Activated naive CD4-positive, alpha-beta T cell treated with anti-CD3 and anti-CD28 coated beads for 36 hours (primary cell): ENCODE data around the gene CSF3R. TPM values are rescaled to one million over a fixed set of nuclear protein-coding genes. Genes with fewer than 3 reads are reported as not detected.

Source experiments
- CTCF ChIA-PET: fragments of 350-600 bp; sonication (Branson Sonifier 250); formaldehyde crosslinking; loops from one replicate; lab custom pipeline; 2021; ENCODE audit warnings: antibody characterized with exemption; lab: Charles Lee
- DNase-seq: peaks from one replicate; pipeline ENCODE4 v3.0.0-alpha.2; 2020
- H3K27ac Mint-ChIP-seq: one replicate; pipeline ENCODE4 v1.8.0; 2021; ENCODE audit warnings: mild to moderate bottlenecking, mixed read lengths
- H3K27me3 Mint-ChIP-seq: one replicate; pipeline ENCODE4 v1.8.0; 2021; ENCODE audit warnings: low read depth, mixed read lengths
- H3K36me3 Mint-ChIP-seq: one replicate; pipeline ENCODE4 v1.8.0; 2021; ENCODE audit warnings: low read depth, mixed read lengths
- H3K4me1 Mint-ChIP-seq: one replicate; pipeline ENCODE4 v1.8.0; 2021; ENCODE audit warnings: low read depth, mixed read lengths
- H3K4me3 Mint-ChIP-seq: one replicate; pipeline ENCODE4 v1.8.0; 2021; ENCODE audit warnings: mild to moderate bottlenecking, moderate library complexity, mixed read lengths
- H3K9me3 Mint-ChIP-seq: one replicate; pipeline ENCODE4 v1.8.0; 2021; ENCODE audit warnings: mixed read lengths
- intact Hi-C: fragments of 100-400 bp; cut with micrococcal nuclease; formaldehyde crosslinking; loops from one replicate; pipeline ENCODE4 v1.15.1; 2023
- total RNA-seq, 2 experiments: library from RNA; stranded (reverse); gene quantifications; one replicate each; pipeline ENCODE4 v1.2.3, GENCODE V29; 2021

CSF3R gene
- total RNA-seq: under 1 TPM; 0.19 to 0.25 TPM

GRCh38 chr1:36482724-36483388 is at the start of gene CSF3R:
CSF3R (minus strand) TSS chr1:36482913; CDS start chr1:36479496, 3,417 bp downstream.
- H3K27ac Mint-ChIP-seq: peak within 1 kb of the TSS; percentile 15
- CTCF ChIA-PET: interaction anchor here (0.5 to 0.7 kb wide), 2 partner anchors 123 to 949 kb away, joined by 3 to 5 read pairs; no protein-coding TSS in a partner anchor
- H3K36me3 Mint-ChIP-seq: no peaks in the 10 kb centered on the region
- peaks cover 12% of the 10 kb centered on the region for H3K4me1 Mint-ChIP-seq
- H3K27me3 Mint-ChIP-seq: no peaks in the 10 kb centered on the region
- intact Hi-C loops: no loop called here
- no peaks in the 10 kb centered on the region for H3K9me3 Mint-ChIP-seq
- DNase-seq: no peak
- peak within 1 kb of the TSS; percentile 60 for H3K4me3 Mint-ChIP-seq

GRCh38 chr1:36531833-36532232 is 49.1 kb upstream of the CSF3R start:
- Mint-ChIP-seq H3K4me1 (no peaks in the 10 kb centered on the region), H3K9me3 (no peaks in the 10 kb centered on the region), H3K4me3 (no peak overlapping the region), H3K36me3 (no peaks in the 10 kb centered on the region), H3K27me3 (peaks cover 2% of the 10 kb centered on the region), H3K27ac (no peak overlapping the region)
- CTCF ChIA-PET: interaction anchor here (2.5 kb wide), 1 partner anchor 15 kb away, joined by 10 read pairs; no protein-coding TSS in a partner anchor
- intact Hi-C loops: no loop called here
- DNase-seq: no peak

- CTCF ChIA-PET: interaction anchor here (2.5 kb wide), 1 partner anchor 14 kb away, joined by 10 read pairs; no protein-coding TSS in a partner anchor
- H3K27me3 Mint-ChIP-seq: peaks cover 2% of the 10 kb centered on the region
- no peaks in the 10 kb centered on the region for H3K9me3 Mint-ChIP-seq
These were observed 48.1 kb upstream of the CSF3R start for GRCh38 chr1:36530791-36531190.

GRCh38 chr1:36530261-36530660 is 47.5 kb upstream of the CSF3R start:
- H3K4me1 Mint-ChIP-seq: no peaks in the 10 kb centered on the region
- H3K4me3 Mint-ChIP-seq: no peak overlapping the region
- intact Hi-C loops: no loop called here
- no peak overlapping the region for H3K27ac Mint-ChIP-seq
- CTCF ChIA-PET: no interaction called here
- no peaks in the 10 kb centered on the region for H3K9me3 Mint-ChIP-seq
- H3K36me3 Mint-ChIP-seq: no peaks in the 10 kb centered on the region
- peaks cover 2% of the 10 kb centered on the region for H3K27me3 Mint-ChIP-seq
- no peak for DNase-seq

More at GRCh38 chr1:36530791-36531190, 48.1 kb upstream of the CSF3R start:
- Mint-ChIP-seq H3K4me1 (no peaks in the 10 kb centered on the region), H3K36me3 (no peaks in the 10 kb centered on the region), H3K27ac (no peak overlapping the region), H3K4me3 (no peak overlapping the region)
- DNase-seq: no peak
- intact Hi-C loops: no loop called here

GRCh38 chr1:36529769-36530260 is 47.1 kb upstream of the CSF3R start:
- no peak overlapping the region for H3K4me3 Mint-ChIP-seq
- no peaks in the 10 kb centered on the region for H3K36me3 Mint-ChIP-seq
- no peaks in the 10 kb centered on the region for H3K4me1 Mint-ChIP-seq
- DNase-seq: no peak
- H3K27me3 Mint-ChIP-seq: peaks cover 2% of the 10 kb centered on the region
- H3K9me3 Mint-ChIP-seq: no peaks in the 10 kb centered on the region
- H3K27ac Mint-ChIP-seq: no peak overlapping the region
- CTCF ChIA-PET: no interaction called here
- intact Hi-C loops: no loop called here

GRCh38 chr1:36528361-36529349 is 45.9 kb upstream of the CSF3R start:
- DNase-seq: no peak
- CTCF ChIA-PET: interaction anchor here (1.1 kb wide), 1 partner anchor 11 kb away, joined by 3 read pairs; no protein-coding TSS in a partner anchor
- H3K4me1 Mint-ChIP-seq: peaks cover under 1% of the 10 kb centered on the region
- H3K27me3 Mint-ChIP-seq: peaks cover 2% of the 10 kb centered on the region
- no peak overlapping the region for H3K27ac Mint-ChIP-seq
- no peaks in the 10 kb centered on the region for H3K9me3 Mint-ChIP-seq
- no peak overlapping the region for H3K4me3 Mint-ChIP-seq
- intact Hi-C loops: no loop called here
- no peaks in the 10 kb centered on the region for H3K36me3 Mint-ChIP-seq

- no peaks in the 10 kb centered on the region for H3K36me3 Mint-ChIP-seq
- no peak overlapping the region for H3K27ac Mint-ChIP-seq
- intact Hi-C loops: no loop called here
- H3K27me3 Mint-ChIP-seq: peaks cover 2% of the 10 kb centered on the region
- H3K9me3 Mint-ChIP-seq: no peaks in the 10 kb centered on the region
- CTCF ChIA-PET: interaction anchor here (0.6 to 0.7 kb wide), 2 partner anchors 8 to 1314 kb away, joined by 3 to 5 read pairs; no protein-coding TSS in a partner anchor
- no peak for DNase-seq
- H3K4me1 Mint-ChIP-seq: peaks cover 2% of the 10 kb centered on the region
- H3K4me3 Mint-ChIP-seq: no peak overlapping the region
These were observed 42.5 kb upstream of the CSF3R start for GRCh38 chr1:36525166-36525565.

GRCh38 chr1:36524359-36525062 is 41.8 kb upstream of the CSF3R start:
- no peaks in the 10 kb centered on the region for H3K36me3 Mint-ChIP-seq
- peaks cover 2% of the 10 kb centered on the region for H3K4me1 Mint-ChIP-seq
- H3K4me3 Mint-ChIP-seq: no peak overlapping the region
- CTCF ChIA-PET: interaction anchor here (1.0 kb wide), 1 partner anchor 28 kb away, joined by 3 read pairs; no protein-coding TSS in a partner anchor
- no peak for DNase-seq
- H3K27me3 Mint-ChIP-seq: no peaks in the 10 kb centered on the region
- intact Hi-C loops: no loop called here
- no peaks in the 10 kb centered on the region for H3K9me3 Mint-ChIP-seq
- no peak overlapping the region for H3K27ac Mint-ChIP-seq

GRCh38 chr1:36523850-36524249 is 41.1 kb upstream of the CSF3R start:
- CTCF ChIA-PET: interaction anchor here (1.0 kb wide), 1 partner anchor 29 kb away, joined by 3 read pairs; no protein-coding TSS in a partner anchor
- no peaks in the 10 kb centered on the region for H3K27me3 Mint-ChIP-seq
- no peaks in the 10 kb centered on the region for H3K36me3 Mint-ChIP-seq
- no peaks in the 10 kb centered on the region for H3K9me3 Mint-ChIP-seq
- intact Hi-C loops: no loop called here
- DNase-seq: no peak
- H3K4me3 Mint-ChIP-seq: no peak overlapping the region
- H3K4me1 Mint-ChIP-seq: peaks cover 2% of the 10 kb centered on the region
- no peak overlapping the region for H3K27ac Mint-ChIP-seq

GRCh38 chr1:36523230-36523495 is 40.5 kb upstream of the CSF3R start:
- CTCF ChIA-PET: no interaction called here
- intact Hi-C loops: no loop called here
- no peaks in the 10 kb centered on the region for H3K36me3 Mint-ChIP-seq
- no peaks in the 10 kb centered on the region for H3K27me3 Mint-ChIP-seq
- H3K27ac Mint-ChIP-seq: no peak overlapping the region
- no peak overlapping the region for H3K4me3 Mint-ChIP-seq
- peaks cover 2% of the 10 kb centered on the region for H3K4me1 Mint-ChIP-seq
- H3K9me3 Mint-ChIP-seq: no peaks in the 10 kb centered on the region
- DNase-seq: no peak

- DNase-seq: no peak
- no peaks in the 10 kb centered on the region for H3K9me3 Mint-ChIP-seq
- no peaks in the 10 kb centered on the region for H3K27me3 Mint-ChIP-seq
- H3K4me3 Mint-ChIP-seq: no peak overlapping the region
- intact Hi-C loops: no loop called here
- CTCF ChIA-PET: interaction anchor here (0.6 kb wide), 1 partner anchor 306 kb away, joined by 3 read pairs; no protein-coding TSS in a partner anchor
- no peak overlapping the region for H3K27ac Mint-ChIP-seq
- H3K36me3 Mint-ChIP-seq: no peaks in the 10 kb centered on the region
- H3K4me1 Mint-ChIP-seq: peaks cover 2% of the 10 kb centered on the region
These were observed 39.9 kb upstream of the CSF3R start for GRCh38 chr1:36522461-36523229.
